ENCODE data around the gene ERMARD. TPM values are rescaled to one million over a fixed set of nuclear protein-coding genes. Genes with fewer than 3 reads are reported as not detected.
A peak's percentile ranks its signal among the peaks of the same experiment; 100 is the strongest.

Gene ERMARD
- total RNA-seq, 1 donor from 2014 or later, result 24.8 TPM

GRCh38 chr6:169777896-169778295, 26.5 kb downstream of the ERMARD start:
- Mint-ChIP-seq H3K9me3 (ENCODE audit: unreplicated experiment) (no peaks in the 10 kb centered on the region), H3K4me3 (ENCODE audit: unreplicated experiment) (no peak overlapping the region), H3K36me3 (ENCODE audit: low read depth, unreplicated experiment) (peaks cover 21% of the 10 kb centered on the region), H3K27ac (ENCODE audit: unreplicated experiment) (no peak overlapping the region), H3K27me3 (ENCODE audit: unreplicated experiment) (no peaks in the 10 kb centered on the region), H3K4me1 (ENCODE audit: unreplicated experiment) (no peaks in the 10 kb centered on the region)
- no peak for DNase-seq (ENCODE audit: low spot score)
- TF ChIP-seq CTCF (IDR thresholded peaks at IDR 0.05; ENCODE audit: unreplicated experiment), result no peak

GRCh38 chr6:169778646-169779045, 27.2 kb downstream of the ERMARD start:
- no peak overlapping the region for H3K27ac Mint-ChIP-seq (ENCODE audit: unreplicated experiment)
- no peak for TF ChIP-seq CTCF (IDR thresholded peaks at IDR 0.05; ENCODE audit: unreplicated experiment)
- peaks cover under 1% of the 10 kb centered on the region for H3K27me3 Mint-ChIP-seq (ENCODE audit: unreplicated experiment)
- H3K4me3 Mint-ChIP-seq (ENCODE audit: unreplicated experiment), result no peak overlapping the region
- H3K4me1 Mint-ChIP-seq (ENCODE audit: unreplicated experiment), result no peaks in the 10 kb centered on the region
- peaks cover 22% of the 10 kb centered on the region for H3K36me3 Mint-ChIP-seq (ENCODE audit: low read depth, unreplicated experiment)
- no peak for DNase-seq (ENCODE audit: low spot score)
- H3K9me3 Mint-ChIP-seq (ENCODE audit: unreplicated experiment), result no peaks in the 10 kb centered on the region

GRCh38 chr6:169779092-169779815, 27.8 kb downstream of the ERMARD start:
- Mint-ChIP-seq H3K4me1 (ENCODE audit: unreplicated experiment) (no peaks in the 10 kb centered on the region), H3K27me3 (ENCODE audit: unreplicated experiment) (peaks cover 3% of the 10 kb centered on the region), H3K27ac (ENCODE audit: unreplicated experiment) (no peak overlapping the region), H3K9me3 (ENCODE audit: unreplicated experiment) (no peaks in the 10 kb centered on the region), H3K36me3 (ENCODE audit: low read depth, unreplicated experiment) (peaks cover 28% of the 10 kb centered on the region), H3K4me3 (ENCODE audit: unreplicated experiment) (no peak overlapping the region)
- no peak for TF ChIP-seq CTCF (IDR thresholded peaks at IDR 0.05; ENCODE audit: unreplicated experiment)
- no peak for DNase-seq (ENCODE audit: low spot score)

GRCh38 chr6:169779896-169780295, 28.5 kb downstream of the ERMARD start:
- H3K4me3 Mint-ChIP-seq (ENCODE audit: unreplicated experiment), result no peak overlapping the region
- H3K27me3 Mint-ChIP-seq (ENCODE audit: unreplicated experiment), result peaks cover 3% of the 10 kb centered on the region
- H3K9me3 Mint-ChIP-seq (ENCODE audit: unreplicated experiment), result no peaks in the 10 kb centered on the region
- no peak overlapping the region for H3K27ac Mint-ChIP-seq (ENCODE audit: unreplicated experiment)
- peaks cover 28% of the 10 kb centered on the region for H3K36me3 Mint-ChIP-seq (ENCODE audit: low read depth, unreplicated experiment)
- no peaks in the 10 kb centered on the region for H3K4me1 Mint-ChIP-seq (ENCODE audit: unreplicated experiment)
- TF ChIP-seq CTCF (IDR thresholded peaks at IDR 0.05; ENCODE audit: unreplicated experiment), result no peak
- DNase-seq (ENCODE audit: low spot score), result no peak

DNA sequence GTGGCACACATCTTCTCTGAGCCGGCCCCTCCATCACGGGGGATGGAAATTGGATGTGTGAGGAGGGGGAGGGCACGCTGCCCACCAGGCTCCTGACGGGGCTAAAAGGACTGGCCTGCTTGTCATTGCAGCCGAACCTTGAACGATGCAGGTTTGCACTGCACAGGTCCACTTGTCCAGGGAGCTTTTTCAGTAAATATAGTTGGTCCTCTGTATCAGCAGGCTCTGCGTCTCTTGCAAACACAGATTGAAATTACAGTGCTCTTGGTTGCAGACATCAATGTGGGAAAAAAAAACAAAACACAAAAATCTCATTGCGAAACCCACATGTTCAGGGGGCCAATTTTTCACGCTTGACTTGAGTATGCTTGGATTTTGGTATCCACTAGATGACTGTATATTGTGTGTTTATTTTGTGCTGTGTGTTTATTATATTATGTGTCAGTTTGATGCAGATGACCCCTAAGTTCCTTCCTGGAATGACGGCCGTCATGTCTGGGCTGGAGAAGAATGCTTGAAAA, 29.2 kb downstream of the ERMARD start:
- no peaks in the 10 kb centered on the region for H3K4me1 Mint-ChIP-seq (ENCODE audit: unreplicated experiment)
- peak overlapping the region; percentile 42 for H3K4me3 Mint-ChIP-seq (ENCODE audit: unreplicated experiment)
- no peak overlapping the region for H3K27ac Mint-ChIP-seq (ENCODE audit: unreplicated experiment)
- DNase-seq (ENCODE audit: low spot score), result no peak
- peaks cover 3% of the 10 kb centered on the region for H3K27me3 Mint-ChIP-seq (ENCODE audit: unreplicated experiment)
- no peak for TF ChIP-seq CTCF (IDR thresholded peaks at IDR 0.05; ENCODE audit: unreplicated experiment)
- peaks cover 22% of the 10 kb centered on the region for H3K36me3 Mint-ChIP-seq (ENCODE audit: low read depth, unreplicated experiment)
- H3K9me3 Mint-ChIP-seq (ENCODE audit: unreplicated experiment), result no peaks in the 10 kb centered on the region

All from endothelial cell (in vitro differentiated cells).